GM20431 (cell line): ENCODE data around the gene UBE2D4.
"Not testable (repeated sequence)": the region's sequence is repeated elsewhere in the genome, so short reads cannot be mapped to it uniquely, and the experiment has no call there.

ENCODE experiments used
- in situ Hi-C: fragments of 300-500 bp; cut with MseI, MboI; formaldehyde crosslinking; loops from one replicate; pipeline ENCODE4 v1.15.0; 2020; ENCODE audit warnings: low sequenced_read_pairs; ENCODE audit not compliant: unreplicated experiment

Gene UBE2D4

GRCh38 chr7:43956027-43956426, 29.8 kb downstream of the UBE2D4 start:
- in situ Hi-C loops = no loop called here

GRCh38 chr7:43960933-43961332, 34.7 kb downstream of the UBE2D4 start:
- in situ Hi-C loops = no loop called here

- in situ Hi-C loops = not testable (repeated sequence)
Measured at GRCh38 chr7:43966392-43966791, 40.2 kb downstream of the UBE2D4 start.

- in situ Hi-C loops = not testable (repeated sequence)
Measured at GRCh38 chr7:43968172-43969040, 42.2 kb downstream of the UBE2D4 start.

- in situ Hi-C loops = not testable (repeated sequence)
Measured at GRCh38 chr7:43969586-43969985, 43.4 kb downstream of the UBE2D4 start.

GRCh38 chr7:43970698-43971097, 44.5 kb downstream of the UBE2D4 start:
- in situ Hi-C loops = not testable (repeated sequence)

GRCh38 chr7:43974033-43974573, 47.9 kb downstream of the UBE2D4 start:
- in situ Hi-C loops = not testable (repeated sequence)

- in situ Hi-C loops = not testable (repeated sequence)
Measured at GRCh38 chr7:43974725-43975482, 48.7 kb downstream of the UBE2D4 start.

GRCh38 chr7:43977525-43977924, 51.3 kb downstream of the UBE2D4 start:
- in situ Hi-C loops = no loop called here

- in situ Hi-C loops = not testable (repeated sequence)
Measured at GRCh38 chr7:43978102-43978501, 51.9 kb downstream of the UBE2D4 start.

GRCh38 chr7:43982848-43983247, 56.6 kb downstream of the UBE2D4 start:
- in situ Hi-C loops = not testable (repeated sequence)

GRCh38 chr7:43983736-43984135, 57.5 kb downstream of the UBE2D4 start:
- in situ Hi-C loops = not testable (repeated sequence)

GRCh38 chr7:43985904-43986864, 59.9 kb downstream of the UBE2D4 start:
- in situ Hi-C loops = not testable (repeated sequence)

- in situ Hi-C loops = not testable (repeated sequence)
Measured at GRCh38 chr7:43987476-43987875, 61.2 kb downstream of the UBE2D4 start.

- in situ Hi-C loops = not testable (repeated sequence)
Measured at GRCh38 chr7:43990011-43990585, 63.9 kb downstream of the UBE2D4 start.

- in situ Hi-C loops = not testable (repeated sequence)
Measured at GRCh38 chr7:43990829-43991228, 64.6 kb downstream of the UBE2D4 start.

- in situ Hi-C loops = not testable (repeated sequence)
Measured at GRCh38 chr7:43992896-43993295, 66.7 kb downstream of the UBE2D4 start.

GRCh38 chr7:43994681-43995080, 68.4 kb downstream of the UBE2D4 start:
- in situ Hi-C loops = not testable (repeated sequence)

GRCh38 chr7:43997532-43997931, 71.3 kb downstream of the UBE2D4 start, which contains the start of gene SPDYE1:
Gene SPDYE1, plus strand, starts transcription at chr7:43997897. Its CDS starts 2,053 bp downstream, at chr7:43999950.
- in situ Hi-C loops = not testable (repeated sequence)
